Ovary (tissue), 3 donors: ENCODE measurements around the gene LYPD1.

Experiments
- CTCF ChIP-seq, 3 donors: fragments of 450-650 bp in 2 of 3; fragments of 200-600 bp in 1 of 3; IDR thresholded peaks; one replicate each; pipeline versions ENCODE4 v1.5.1 to v1.8.0; 2016 to 2022; ENCODE audit warnings: antibody characterized with exemption in 3 of 3, mild to moderate bottlenecking in 1 of 3
- EP300 ChIP-seq: sonication (generic); formaldehyde crosslinking; IDR thresholded peaks from one replicate; pipeline ENCODE4 v1.6.1; 2017; ENCODE audit warnings: antibody characterized with exemption
- POLR2A ChIP-seq: fragments of 450-650 bp; IDR thresholded peaks from one replicate; pipeline ENCODE4 v1.6.1; 2017; ENCODE audit warnings: antibody characterized with exemption, mild to moderate bottlenecking, moderate library complexity
- donor health status: DM: no; HTN: no; CAD: no.

GRCh38 chr2:132605236-132606180, 64.5 kb downstream of the LYPD1 start:
- TF ChIP-seq CTCF (IDR thresholded peaks at IDR 0.05) (no peak), POLR2A (no peak), EP300 (no peak)
